DND-41 (cell line): ENCODE measurements around the gene ARMC3.

Source experiments
- EZH2 ChIP-seq: IDR thresholded peaks from 3 replicates; pipeline ENCODE4 v1.6.1; 2012; ENCODE audit warnings: borderline replicate concordance, low read depth, mild to moderate bottlenecking, moderate library complexity, low read length, inconsistent platforms; ENCODE audit not compliant: severe bottlenecking
- TF ChIP-seq, protein P1 (sequence below): IDR thresholded peaks from 2 replicates; pipeline ENCODE4 v1.5.1; 2012; ENCODE audit warnings: borderline replicate concordance, low read length, moderate library complexity, mild to moderate bottlenecking; ENCODE audit not compliant: poor library complexity, severe bottlenecking; ENCODE audit errors: extremely low read depth

DNA sequence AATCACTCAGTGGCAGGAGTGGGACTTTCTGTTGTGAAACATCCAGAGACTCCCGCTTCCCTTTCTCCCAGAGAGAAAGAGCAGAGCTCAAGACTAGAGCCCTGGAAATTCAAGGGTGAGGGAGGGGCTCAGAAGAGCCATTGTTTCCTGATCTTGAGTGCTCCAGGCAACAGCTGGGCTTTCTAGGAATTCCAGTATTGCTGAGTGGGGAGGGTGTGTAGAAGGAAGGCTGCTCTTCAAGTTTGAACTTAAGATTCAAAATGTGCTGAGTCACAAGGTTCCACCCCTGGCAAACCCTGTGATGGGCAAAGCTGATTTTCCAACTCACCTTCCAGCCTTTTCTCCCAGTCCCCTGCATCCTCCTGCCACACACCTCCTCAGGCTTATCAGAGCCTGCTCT is 125.2 kb downstream of the ARMC3 start:
- TF ChIP-seq, protein P1, sequence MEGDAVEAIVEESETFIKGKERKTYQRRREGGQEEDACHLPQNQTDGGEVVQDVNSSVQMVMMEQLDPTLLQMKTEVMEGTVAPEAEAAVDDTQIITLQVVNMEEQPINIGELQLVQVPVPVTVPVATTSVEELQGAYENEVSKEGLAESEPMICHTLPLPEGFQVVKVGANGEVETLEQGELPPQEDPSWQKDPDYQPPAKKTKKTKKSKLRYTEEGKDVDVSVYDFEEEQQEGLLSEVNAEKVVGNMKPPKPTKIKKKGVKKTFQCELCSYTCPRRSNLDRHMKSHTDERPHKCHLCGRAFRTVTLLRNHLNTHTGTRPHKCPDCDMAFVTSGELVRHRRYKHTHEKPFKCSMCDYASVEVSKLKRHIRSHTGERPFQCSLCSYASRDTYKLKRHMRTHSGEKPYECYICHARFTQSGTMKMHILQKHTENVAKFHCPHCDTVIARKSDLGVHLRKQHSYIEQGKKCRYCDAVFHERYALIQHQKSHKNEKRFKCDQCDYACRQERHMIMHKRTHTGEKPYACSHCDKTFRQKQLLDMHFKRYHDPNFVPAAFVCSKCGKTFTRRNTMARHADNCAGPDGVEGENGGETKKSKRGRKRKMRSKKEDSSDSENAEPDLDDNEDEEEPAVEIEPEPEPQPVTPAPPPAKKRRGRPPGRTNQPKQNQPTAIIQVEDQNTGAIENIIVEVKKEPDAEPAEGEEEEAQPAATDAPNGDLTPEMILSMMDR: no peak
- TF ChIP-seq EZH2: no peak
